ENCODE results near the gene DISP2.

DNA sequence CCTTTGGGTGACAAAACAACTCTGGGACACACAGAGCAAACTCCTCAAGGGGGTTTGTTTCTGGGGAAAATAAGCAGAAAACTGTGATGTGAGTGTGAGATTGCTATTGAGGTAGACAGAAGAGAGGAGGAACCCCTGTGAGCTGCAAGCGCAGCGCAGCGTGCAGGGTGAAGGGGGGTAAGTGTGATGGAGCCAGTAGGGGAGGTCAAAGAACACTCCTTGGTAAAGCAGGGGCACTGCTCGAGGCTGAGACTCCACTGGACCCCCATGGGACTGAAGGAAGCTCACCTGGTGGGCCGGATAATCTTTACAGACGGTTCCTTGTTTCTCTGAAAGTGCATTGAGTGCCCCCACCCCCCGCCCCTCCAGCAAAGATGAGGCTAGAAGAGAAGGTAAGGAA is 27.0 kb upstream of the DISP2 start:
- no peak for TF ChIP-seq CTCF (IDR thresholded peaks at IDR 0.05; ENCODE audit: low read depth, low read length, missing input control)
- TF ChIP-seq, protein P1, sequence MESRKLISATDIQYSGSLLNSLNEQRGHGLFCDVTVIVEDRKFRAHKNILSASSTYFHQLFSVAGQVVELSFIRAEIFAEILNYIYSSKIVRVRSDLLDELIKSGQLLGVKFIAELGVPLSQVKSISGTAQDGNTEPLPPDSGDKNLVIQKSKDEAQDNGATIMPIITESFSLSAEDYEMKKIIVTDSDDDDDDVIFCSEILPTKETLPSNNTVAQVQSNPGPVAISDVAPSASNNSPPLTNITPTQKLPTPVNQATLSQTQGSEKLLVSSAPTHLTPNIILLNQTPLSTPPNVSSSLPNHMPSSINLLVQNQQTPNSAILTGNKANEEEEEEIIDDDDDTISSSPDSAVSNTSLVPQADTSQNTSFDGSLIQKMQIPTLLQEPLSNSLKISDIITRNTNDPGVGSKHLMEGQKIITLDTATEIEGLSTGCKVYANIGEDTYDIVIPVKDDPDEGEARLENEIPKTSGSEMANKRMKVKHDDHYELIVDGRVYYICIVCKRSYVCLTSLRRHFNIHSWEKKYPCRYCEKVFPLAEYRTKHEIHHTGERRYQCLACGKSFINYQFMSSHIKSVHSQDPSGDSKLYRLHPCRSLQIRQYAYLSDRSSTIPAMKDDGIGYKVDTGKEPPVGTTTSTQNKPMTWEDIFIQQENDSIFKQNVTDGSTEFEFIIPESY (IDR thresholded peaks at IDR 0.05) = no peak
- no peak for TF ChIP-seq NR2F2 (IDR thresholded peaks at IDR 0.05)
- TF ChIP-seq EGR1 (IDR thresholded peaks at IDR 0.05; ENCODE audit: low read depth in 2 of 2) = no peak
- no peak for TF ChIP-seq FOXA2 (IDR thresholded peaks at IDR 0.05)
- TF ChIP-seq JUND (IDR thresholded peaks at IDR 0.05) = no peak
- TF ChIP-seq REST (IDR thresholded peaks at IDR 0.05) = no peak
- no peak for TF ChIP-seq TAF1 (conservative IDR thresholded peaks at IDR 0.05)
- no peak for TF ChIP-seq YY1 (IDR thresholded peaks at IDR 0.05)

All from liver (tissue), 3 donors.